HEK293 (cell line): Measurements from ENCODE around the gene TCF21.

Source experiments
- GLI4 ChIP-seq: fragments of 450-650 bp; formaldehyde crosslinking; IDR thresholded peaks from 2 replicates; pipeline ENCODE4 v1.5.1; 2016; ENCODE audit warnings: missing biosample characterization, missing genetic modification characterization
- HOXA7 ChIP-seq: sonication (generic); formaldehyde crosslinking; IDR thresholded peaks from 2 replicates; pipeline ENCODE4 v1.8.1; 2022; ENCODE audit warnings: missing genetic modification reagents, borderline replicate concordance
- HOXD13 ChIP-seq: sonication (generic); formaldehyde crosslinking; IDR thresholded peaks from 2 replicates; pipeline ENCODE4 v1.8.0; 2022; ENCODE audit warnings: missing genetic modification reagents, borderline replicate concordance
- KLF8 ChIP-seq: fragments of 450-650 bp; formaldehyde crosslinking; IDR thresholded peaks from 2 replicates; pipeline ENCODE4 v1.5.1; 2016; ENCODE audit warnings: missing biosample characterization, missing genetic modification characterization
- KLF9 ChIP-seq: fragments of 450-650 bp; formaldehyde crosslinking; IDR thresholded peaks from 2 replicates; pipeline ENCODE4 v1.5.1; 2016; ENCODE audit warnings: missing biosample characterization, missing genetic modification characterization, low read depth
- PATZ1 ChIP-seq: fragments of 450-650 bp; formaldehyde crosslinking; IDR thresholded peaks from 2 replicates; pipeline ENCODE4 v1.5.1; 2016; ENCODE audit warnings: missing biosample characterization, missing genetic modification characterization
- SP2 ChIP-seq: fragments of 450-650 bp; formaldehyde crosslinking; IDR thresholded peaks from 2 replicates; pipeline ENCODE4 v1.5.1; 2016; ENCODE audit warnings: missing biosample characterization, missing genetic modification characterization
- YY2 ChIP-seq: fragments of 450-650 bp; formaldehyde crosslinking; IDR thresholded peaks from 2 replicates; pipeline ENCODE4 v1.5.1; 2016; ENCODE audit warnings: missing biosample characterization, missing genetic modification characterization
- ZBTB48 ChIP-seq: fragments of 450-650 bp; formaldehyde crosslinking; IDR thresholded peaks from 2 replicates; pipeline ENCODE4 v1.5.1; 2016; ENCODE audit warnings: missing biosample characterization, missing genetic modification characterization
- ZFP37 ChIP-seq: fragments of 450-650 bp; formaldehyde crosslinking; IDR thresholded peaks from 2 replicates; pipeline ENCODE4 v1.5.1; 2016; ENCODE audit warnings: missing biosample characterization, missing genetic modification characterization
- ZNF155 ChIP-seq: fragments of 450-650 bp; formaldehyde crosslinking; IDR thresholded peaks from 2 replicates; pipeline ENCODE4 v1.5.1; 2016; ENCODE audit warnings: missing biosample characterization, missing genetic modification characterization
- ZNF2 ChIP-seq: fragments of 450-650 bp; formaldehyde crosslinking; IDR thresholded peaks from 2 replicates; pipeline ENCODE4 v1.5.1; 2016; ENCODE audit warnings: missing biosample characterization, missing genetic modification characterization
- ZNF202 ChIP-seq: fragments of 450-650 bp; formaldehyde crosslinking; IDR thresholded peaks from 2 replicates; pipeline ENCODE4 v1.5.1; 2016; ENCODE audit warnings: missing biosample characterization, missing genetic modification characterization, borderline replicate concordance
- ZNF266 ChIP-seq: fragments of 450-650 bp; formaldehyde crosslinking; IDR thresholded peaks from 2 replicates; pipeline ENCODE4 v1.5.1; 2016; ENCODE audit warnings: missing biosample characterization, missing genetic modification characterization, low read depth
- ZNF394 ChIP-seq: fragments of 450-650 bp; formaldehyde crosslinking; IDR thresholded peaks from 2 replicates; pipeline ENCODE4 v1.5.1; 2016; ENCODE audit warnings: missing biosample characterization, missing genetic modification characterization, mild to moderate bottlenecking, moderate library complexity, borderline replicate concordance
- ZNF501 ChIP-seq: fragments of 450-650 bp; formaldehyde crosslinking; IDR thresholded peaks from 2 replicates; pipeline ENCODE4 v1.5.1; 2016; ENCODE audit warnings: missing biosample characterization, missing genetic modification characterization
- ZNF544 ChIP-seq: fragments of 450-650 bp; formaldehyde crosslinking; IDR thresholded peaks from 2 replicates; pipeline ENCODE4 v1.5.0; 2017; ENCODE audit warnings: missing biosample characterization, missing genetic modification characterization
- ZNF555 ChIP-seq: fragments of 450-650 bp; formaldehyde crosslinking; conservative IDR thresholded peaks from 2 replicates; pipeline ENCODE4 v1.5.1; 2017; ENCODE audit warnings: missing biosample characterization, mild to moderate bottlenecking, missing genetic modification characterization, inconsistent platforms
- ZNF558 ChIP-seq: fragments of 450-650 bp; formaldehyde crosslinking; IDR thresholded peaks from 2 replicates; pipeline ENCODE4 v1.5.1; 2016; ENCODE audit warnings: missing biosample characterization, missing genetic modification characterization
- ZNF560 ChIP-seq: fragments of 450-650 bp; formaldehyde crosslinking; IDR thresholded peaks from 2 replicates; pipeline ENCODE4 v1.5.1; 2017; ENCODE audit warnings: missing biosample characterization, missing genetic modification characterization, borderline replicate concordance
- ZNF600 ChIP-seq: fragments of 450-650 bp; formaldehyde crosslinking; IDR thresholded peaks from 2 replicates; pipeline ENCODE4 v1.5.1; 2016; ENCODE audit warnings: missing biosample characterization, missing genetic modification characterization
- ZNF623 ChIP-seq: fragments of 450-650 bp; formaldehyde crosslinking; IDR thresholded peaks from 2 replicates; pipeline ENCODE4 v1.5.1; 2016; ENCODE audit warnings: missing biosample characterization, missing genetic modification characterization
- ZNF626 ChIP-seq: fragments of 450-650 bp; sonication (Bioruptor Pico); formaldehyde crosslinking; IDR thresholded peaks from 2 replicates; pipeline ENCODE4 v1.5.1; 2018; ENCODE audit warnings: missing biosample characterization, missing genetic modification characterization, inconsistent platforms
- ZNF776 ChIP-seq: fragments of 450-650 bp; formaldehyde crosslinking; IDR thresholded peaks from 2 replicates; pipeline ENCODE4 v1.5.0; 2017; ENCODE audit warnings: missing biosample characterization, missing genetic modification characterization, borderline replicate concordance
- ZSCAN5A ChIP-seq: fragments of 450-650 bp; formaldehyde crosslinking; IDR thresholded peaks from 2 replicates; pipeline ENCODE4 v1.5.1; 2016; ENCODE audit warnings: missing biosample characterization, missing genetic modification characterization
- TF ChIP-seq, protein P1 (sequence below): fragments of 450-650 bp; formaldehyde crosslinking; IDR thresholded peaks from 2 replicates; pipeline ENCODE4 v1.5.1; 2016; ENCODE audit warnings: missing biosample characterization, missing genetic modification characterization, borderline replicate concordance
- TF ChIP-seq, protein P2 (sequence below): fragments of 450-650 bp; formaldehyde crosslinking; optimal IDR thresholded peaks from 2 replicates; pipeline ENCODE3; 2016; ENCODE audit warnings: missing biosample characterization, mild to moderate bottlenecking, missing genetic modification characterization
- TF ChIP-seq, protein P3 (sequence below): fragments of 450-650 bp; formaldehyde crosslinking; IDR thresholded peaks from 2 replicates; pipeline ENCODE4 v1.5.1; 2017; ENCODE audit warnings: missing biosample characterization, missing genetic modification characterization
- TF ChIP-seq, protein P4 (sequence below): fragments of 450-650 bp; formaldehyde crosslinking; IDR thresholded peaks from 2 replicates; pipeline ENCODE4 v1.5.1; 2016; ENCODE audit warnings: missing biosample characterization, missing genetic modification characterization

TCF21 gene

GRCh38 chr6:133854364-133855275, 34.3 kb upstream of the TCF21 start (continued):
- TF ChIP-seq ZNF2 (no peak), ZFP37 (tag by site-specific recombination) (no peak), HOXA7 (CRISPR knock-in tag) (no peak), ZNF776 (no peak), ZNF155 (tag by site-specific recombination) (no peak), ZSCAN5A (tag by site-specific recombination) (no peak), ZNF501 (tag by site-specific recombination) (peak; percentile 21; the same call in 1 of the 2 replicates), SP2 (tag by site-specific recombination) (0 out of 2 replicates have a peak, but pooled peaks have one; percentile 17), PATZ1 (tag by site-specific recombination) (peak; percentile 54), GLI4 (tag by site-specific recombination) (no peak), HOXD13 (no peak), KLF9 (tag by site-specific recombination) (no peak), ZNF394 (tag by site-specific recombination) (no peak), ZNF600 (tag by site-specific recombination) (no peak), ZNF202 (tag by site-specific recombination) (no peak), ZNF626 (tag by site-specific recombination) (no peak), YY2 (tag by site-specific recombination) (no peak), ZNF558 (tag by site-specific recombination) (no peak), KLF8 (tag by site-specific recombination) (no peak), ZNF623 (tag by site-specific recombination) (no peak), ZNF266 (tag by site-specific recombination) (no peak), ZNF560 (tag by site-specific recombination) (no peak), ZBTB48 (tag by site-specific recombination) (peak; percentile 74), ZNF544 (no peak), ZNF555 (tag by site-specific recombination) (no peak)
- TF ChIP-seq, protein P1, sequence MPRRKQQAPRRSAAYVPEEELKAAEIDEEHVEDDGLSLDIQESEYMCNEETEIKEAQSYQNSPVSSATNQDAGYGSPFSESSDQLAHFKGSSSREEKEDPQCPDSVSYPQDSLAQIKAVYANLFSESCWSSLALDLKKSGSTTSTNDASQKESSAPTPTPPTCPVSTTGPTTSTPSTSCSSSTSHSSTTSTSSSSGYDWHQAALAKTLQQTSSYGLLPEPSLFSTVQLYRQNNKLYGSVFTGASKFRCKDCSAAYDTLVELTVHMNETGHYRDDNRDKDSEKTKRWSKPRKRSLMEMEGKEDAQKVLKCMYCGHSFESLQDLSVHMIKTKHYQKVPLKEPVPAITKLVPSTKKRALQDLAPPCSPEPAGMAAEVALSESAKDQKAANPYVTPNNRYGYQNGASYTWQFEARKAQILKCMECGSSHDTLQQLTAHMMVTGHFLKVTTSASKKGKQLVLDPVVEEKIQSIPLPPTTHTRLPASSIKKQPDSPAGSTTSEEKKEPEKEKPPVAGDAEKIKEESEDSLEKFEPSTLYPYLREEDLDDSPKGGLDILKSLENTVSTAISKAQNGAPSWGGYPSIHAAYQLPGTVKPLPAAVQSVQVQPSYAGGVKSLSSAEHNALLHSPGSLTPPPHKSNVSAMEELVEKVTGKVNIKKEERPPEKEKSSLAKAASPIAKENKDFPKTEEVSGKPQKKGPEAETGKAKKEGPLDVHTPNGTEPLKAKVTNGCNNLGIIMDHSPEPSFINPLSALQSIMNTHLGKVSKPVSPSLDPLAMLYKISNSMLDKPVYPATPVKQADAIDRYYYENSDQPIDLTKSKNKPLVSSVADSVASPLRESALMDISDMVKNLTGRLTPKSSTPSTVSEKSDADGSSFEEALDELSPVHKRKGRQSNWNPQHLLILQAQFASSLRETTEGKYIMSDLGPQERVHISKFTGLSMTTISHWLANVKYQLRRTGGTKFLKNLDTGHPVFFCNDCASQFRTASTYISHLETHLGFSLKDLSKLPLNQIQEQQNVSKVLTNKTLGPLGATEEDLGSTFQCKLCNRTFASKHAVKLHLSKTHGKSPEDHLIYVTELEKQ (tag by site-specific recombination) = no peak
- TF ChIP-seq, protein P2, sequence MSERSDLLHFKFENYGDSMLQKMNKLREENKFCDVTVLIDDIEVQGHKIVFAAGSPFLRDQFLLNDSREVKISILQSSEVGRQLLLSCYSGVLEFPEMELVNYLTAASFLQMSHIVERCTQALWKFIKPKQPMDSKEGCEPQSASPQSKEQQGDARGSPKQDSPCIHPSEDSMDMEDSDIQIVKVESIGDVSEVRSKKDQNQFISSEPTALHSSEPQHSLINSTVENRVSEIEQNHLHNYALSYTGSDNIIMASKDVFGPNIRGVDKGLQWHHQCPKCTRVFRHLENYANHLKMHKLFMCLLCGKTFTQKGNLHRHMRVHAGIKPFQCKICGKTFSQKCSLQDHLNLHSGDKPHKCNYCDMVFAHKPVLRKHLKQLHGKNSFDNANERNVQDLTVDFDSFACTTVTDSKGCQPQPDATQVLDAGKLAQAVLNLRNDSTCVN (tag by site-specific recombination) = peak; percentile 53
- TF ChIP-seq, protein P3, sequence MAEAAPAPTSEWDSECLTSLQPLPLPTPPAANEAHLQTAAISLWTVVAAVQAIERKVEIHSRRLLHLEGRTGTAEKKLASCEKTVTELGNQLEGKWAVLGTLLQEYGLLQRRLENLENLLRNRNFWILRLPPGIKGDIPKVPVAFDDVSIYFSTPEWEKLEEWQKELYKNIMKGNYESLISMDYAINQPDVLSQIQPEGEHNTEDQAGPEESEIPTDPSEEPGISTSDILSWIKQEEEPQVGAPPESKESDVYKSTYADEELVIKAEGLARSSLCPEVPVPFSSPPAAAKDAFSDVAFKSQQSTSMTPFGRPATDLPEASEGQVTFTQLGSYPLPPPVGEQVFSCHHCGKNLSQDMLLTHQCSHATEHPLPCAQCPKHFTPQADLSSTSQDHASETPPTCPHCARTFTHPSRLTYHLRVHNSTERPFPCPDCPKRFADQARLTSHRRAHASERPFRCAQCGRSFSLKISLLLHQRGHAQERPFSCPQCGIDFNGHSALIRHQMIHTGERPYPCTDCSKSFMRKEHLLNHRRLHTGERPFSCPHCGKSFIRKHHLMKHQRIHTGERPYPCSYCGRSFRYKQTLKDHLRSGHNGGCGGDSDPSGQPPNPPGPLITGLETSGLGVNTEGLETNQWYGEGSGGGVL = peak; percentile 60; the same call in 1 of the 2 replicates
- TF ChIP-seq, protein P4, sequence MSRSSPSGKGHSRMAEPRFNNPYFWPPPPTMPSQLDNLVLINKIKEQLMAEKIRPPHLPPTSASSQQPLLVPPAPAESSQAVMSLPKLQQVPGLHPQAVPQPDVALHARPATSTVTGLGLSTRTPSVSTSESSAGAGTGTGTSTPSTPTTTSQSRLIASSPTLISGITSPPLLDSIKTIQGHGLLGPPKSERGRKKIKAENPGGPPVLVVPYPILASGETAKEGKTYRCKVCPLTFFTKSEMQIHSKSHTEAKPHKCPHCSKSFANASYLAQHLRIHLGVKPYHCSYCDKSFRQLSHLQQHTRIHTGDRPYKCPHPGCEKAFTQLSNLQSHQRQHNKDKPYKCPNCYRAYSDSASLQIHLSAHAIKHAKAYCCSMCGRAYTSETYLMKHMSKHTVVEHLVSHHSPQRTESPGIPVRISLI (tag by site-specific recombination) = no peak
